Inflammatory macrophage treated with lipopolysaccharide for 1 hour (primary cell): ENCODE data around the gene LTO1.

ENCODE experiments used
- DNase-seq, 2 donors: peaks; one replicate each; pipeline ENCODE4 v3.0.0-alpha.2; 2020 to 2022

The LTO1 gene

GRCh38 chr11:69674267-69674885, 777 bp downstream of the LTO1 start:
- DNase-seq: peak; percentile 6 to 29

GRCh38 chr11:69671734-69672465, 3.3 kb downstream of the LTO1 start:
- no peak for DNase-seq

GRCh38 chr11:69670158-69670845, 4.9 kb downstream of the LTO1 start:
- DNase-seq: peak; percentile 44 to 80

GRCh38 chr11:69669486-69669885, 5.7 kb downstream of the LTO1 start:
- DNase-seq: no peak

- DNase-seq: no peak
These were observed 7.2 kb downstream of the LTO1 start for GRCh38 chr11:69667619-69668604.

- DNase-seq: no peak
These were observed 8.2 kb downstream of the LTO1 start for GRCh38 chr11:69666752-69667536.

- no peak for DNase-seq
These were observed 8.9 kb downstream of the LTO1 start for GRCh38 chr11:69666261-69666660.

- DNase-seq: no peak
These were observed 9.5 kb downstream of the LTO1 start for GRCh38 chr11:69665669-69666068.

GRCh38 chr11:69664901-69665300, 10.3 kb downstream of the LTO1 start:
- DNase-seq: no peak

- no peak for DNase-seq
These were observed 10.9 kb downstream of the LTO1 start for GRCh38 chr11:69664103-69664775.

- no peak for DNase-seq
These were observed 11.8 kb downstream of the LTO1 start for GRCh38 chr11:69663326-69663725.

GRCh38 chr11:69662806-69663205, 12.3 kb downstream of the LTO1 start:
- no peak for DNase-seq

GRCh38 chr11:69662021-69662698, 13.0 kb downstream of the LTO1 start:
- no peak for DNase-seq

- DNase-seq: no peak
These were observed 13.8 kb downstream of the LTO1 start for GRCh38 chr11:69661413-69661715.

- no peak for DNase-seq
These were observed 15.1 kb downstream of the LTO1 start for GRCh38 chr11:69660001-69660500.

- DNase-seq: no peak
These were observed 15.6 kb downstream of the LTO1 start for GRCh38 chr11:69659591-69659990.

- no peak for DNase-seq
These were observed 16.3 kb downstream of the LTO1 start for GRCh38 chr11:69658626-69659450.

GRCh38 chr11:69657911-69658625, 17.1 kb downstream of the LTO1 start:
- DNase-seq: no peak

GRCh38 chr11:69657456-69657910, 17.7 kb downstream of the LTO1 start:
- DNase-seq: no peak
